GM12872 (cell line): ENCODE measurements around the gene ARVCF.

Experiments used
- CTCF ChIP-seq: IDR thresholded peaks from 3 replicates; pipeline ENCODE4 v1.5.1; 2011; ENCODE audit warnings: low read depth, mild to moderate bottlenecking, low read length, moderate library complexity; ENCODE audit not compliant: insufficient read depth

Gene ARVCF

GRCh38 chr22:20062043-20062765 is 45.6 kb upstream of the ARVCF start:
- no peak for TF ChIP-seq CTCF

DNA sequence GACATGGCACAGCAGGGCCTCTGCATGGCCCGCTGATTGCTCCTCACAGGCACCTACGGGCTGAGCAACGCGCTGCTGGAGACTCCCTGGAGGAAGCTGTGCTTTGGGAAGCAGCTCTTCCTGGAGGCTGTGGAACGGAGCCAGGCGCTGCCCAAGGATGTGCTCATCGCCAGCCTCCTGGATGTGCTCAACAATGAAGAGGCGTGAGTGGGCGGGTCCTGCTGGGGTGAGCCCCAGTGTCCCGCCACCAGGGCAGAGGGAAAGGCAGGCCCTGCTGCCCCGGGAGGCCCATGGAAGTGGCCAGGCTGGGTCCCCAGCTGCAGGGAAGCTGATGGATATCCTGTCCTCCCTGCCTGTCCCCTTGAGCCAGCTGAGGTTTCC is 44.8 kb upstream of the ARVCF start:
- no peak for TF ChIP-seq CTCF

- peak; percentile 29; the same call in 1 of the 3 replicates for TF ChIP-seq CTCF
Measured at GRCh38 chr22:20060700-20061480, 44.3 kb upstream of the ARVCF start.

GRCh38 chr22:20058989-20059770 is 42.6 kb upstream of the ARVCF start:
- TF ChIP-seq CTCF, result no peak

DNA sequence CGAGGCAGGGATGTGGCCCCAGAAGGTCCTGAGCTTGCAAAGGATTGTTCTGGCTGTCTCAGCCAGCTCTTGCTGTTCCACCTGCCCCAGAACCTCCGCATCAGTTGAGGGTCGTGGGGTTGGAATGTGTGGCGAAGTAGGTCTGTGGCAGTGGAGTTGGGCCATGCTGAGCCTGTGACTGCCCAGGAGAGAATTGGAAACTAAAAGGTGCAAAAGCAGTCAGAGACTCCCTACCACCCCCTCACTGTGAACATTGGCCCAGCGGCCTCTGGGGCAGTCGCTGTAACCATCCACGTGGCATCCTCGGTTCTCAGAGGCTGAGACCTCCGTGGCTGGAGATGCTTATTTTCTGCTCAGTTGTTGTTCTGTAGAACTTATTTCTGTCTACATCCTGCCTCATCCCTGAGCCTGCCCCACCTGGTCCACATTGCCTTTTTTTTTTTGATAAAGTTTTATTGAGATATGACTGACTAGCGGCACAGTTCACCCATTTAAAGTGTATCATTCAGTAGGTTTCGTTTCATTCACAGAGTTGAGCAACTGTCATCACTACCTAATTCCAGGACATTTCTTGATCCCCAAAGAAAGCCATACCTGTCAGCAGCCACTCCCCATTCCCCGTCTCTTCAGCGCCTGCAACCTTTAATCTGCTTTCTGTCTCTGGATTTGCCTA is 41.1 kb upstream of the ARVCF start:
- no peak for TF ChIP-seq CTCF

GRCh38 chr22:20056696-20057386 is 40.2 kb upstream of the ARVCF start:
- TF ChIP-seq CTCF, result no peak
